ENCODE results near the gene AHCTF1.

GRCh38 chr1:246797157-246797556 lies 134.6 kb downstream of the AHCTF1 start:
- TF ChIP-seq FOXK2 (IDR thresholded peaks at IDR 0.05) = no peak
- TF ChIP-seq SKIL (IDR thresholded peaks at IDR 0.05; ENCODE audit: low read depth, poor library complexity, severe bottlenecking) = no peak
- no peak for TF ChIP-seq POLR2AphosphoS5 (IDR thresholded peaks at IDR 0.05; ENCODE audit: low read length)
- TF ChIP-seq CTCF (IDR thresholded peaks at IDR 0.05 in 2 of 3, conservative IDR thresholded peaks at IDR 0.05 in 1 of 3; ENCODE audit: control insufficient read depth in 2 of 3, extremely low read depth in 1 of 3, insufficient read depth in 1 of 3, low read depth in 3 of 3, low read length in 3 of 3) = no peak
- no peak for TF ChIP-seq SIX5 (IDR thresholded peaks at IDR 0.05; ENCODE audit: low read depth, low read length, severe bottlenecking)
- no peak for TF ChIP-seq EED (IDR thresholded peaks at IDR 0.05; ENCODE audit: low read depth)
- TF ChIP-seq POLR2A (IDR thresholded peaks at IDR 0.05; ENCODE audit: low read depth, low read length) = no peak
- no peak for TF ChIP-seq BCL3 (IDR thresholded peaks at IDR 0.05; ENCODE audit: borderline replicate concordance, insufficient read depth, low read depth, low read length, poor library complexity, severe bottlenecking)
- no peak for TF ChIP-seq ZBTB11 (CRISPR knock-in tag; IDR thresholded peaks at IDR 0.05)
- TF ChIP-seq SMARCA5 (IDR thresholded peaks at IDR 0.05) = no peak
- no peak for TF ChIP-seq SUPT20H (IDR thresholded peaks at IDR 0.05; ENCODE audit: borderline replicate concordance, control insufficient read depth, low read depth, low read length)
- no peak for TF ChIP-seq SPI1 (IDR thresholded peaks at IDR 0.05; ENCODE audit: borderline replicate concordance, insufficient read depth, low read depth, low read length)
- TF ChIP-seq ZNF274 (IDR thresholded peaks at IDR 0.05; ENCODE audit: insufficient read depth, insufficient read length) = no peak
- no peak for TF ChIP-seq NR2F1 (conservative IDR thresholded peaks at IDR 0.05)
